ENCODE data around the gene COX8A.
A peak's percentile ranks its signal among the peaks of the same experiment; 100 is the strongest.
"Not testable (repeated sequence)": the region's sequence is repeated elsewhere in the genome, so short reads cannot be mapped to it uniquely, and the experiment has no call there.

The COX8A gene, protein sequence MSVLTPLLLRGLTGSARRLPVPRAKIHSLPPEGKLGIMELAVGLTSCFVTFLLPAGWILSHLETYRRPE

DNA sequence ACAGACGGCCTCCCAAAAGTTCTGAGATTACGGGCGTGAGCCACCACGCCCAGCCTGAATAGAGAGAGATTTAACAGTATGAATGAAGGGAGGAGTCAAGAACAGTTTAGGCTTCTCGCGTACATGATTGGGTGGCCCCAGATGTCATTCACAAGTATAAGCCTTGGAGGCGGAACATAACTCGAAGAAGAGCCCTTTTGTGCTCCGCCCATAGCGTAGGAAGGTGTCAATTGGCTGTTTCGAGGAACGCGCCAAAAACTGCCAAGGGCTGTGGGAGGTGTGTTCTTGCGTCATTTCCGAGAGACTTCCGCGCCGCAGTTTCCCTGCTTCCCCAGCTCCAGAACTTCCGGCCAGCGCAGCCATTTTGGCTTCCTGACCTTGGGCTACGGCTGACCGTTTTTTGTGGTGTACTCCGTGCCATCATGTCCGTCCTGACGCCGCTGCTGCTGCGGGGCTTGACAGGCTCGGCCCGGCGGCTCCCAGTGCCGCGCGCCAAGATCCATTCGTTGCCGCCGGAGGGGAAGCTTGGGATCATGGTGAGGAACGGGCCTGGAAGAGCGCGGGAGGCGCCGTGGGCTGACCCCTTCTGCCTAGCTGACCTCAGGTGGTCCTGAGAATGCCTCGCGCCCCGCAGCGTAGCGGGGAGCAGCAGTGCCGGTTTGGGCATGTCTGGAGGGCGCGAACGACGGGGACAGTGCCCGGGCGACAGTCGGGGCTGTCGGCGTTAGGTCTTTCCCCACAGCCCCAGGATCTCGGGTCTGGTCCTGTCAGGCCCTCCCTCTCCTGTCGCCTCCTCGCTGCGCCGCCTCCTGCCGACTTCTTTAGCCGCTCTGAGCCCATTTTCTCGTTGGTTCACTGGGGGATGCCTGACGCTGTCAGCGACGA lies at the start of gene COX8A:
Gene COX8A, plus strand, starts transcription at position 362 of the 885 bp plus-strand sequence. Its CDS starts 61 bp downstream, at position 423.
- peak; percentile 88 to 95 for DNase-seq (ENCODE audit: low read depth in 2 of 2)

DNA sequence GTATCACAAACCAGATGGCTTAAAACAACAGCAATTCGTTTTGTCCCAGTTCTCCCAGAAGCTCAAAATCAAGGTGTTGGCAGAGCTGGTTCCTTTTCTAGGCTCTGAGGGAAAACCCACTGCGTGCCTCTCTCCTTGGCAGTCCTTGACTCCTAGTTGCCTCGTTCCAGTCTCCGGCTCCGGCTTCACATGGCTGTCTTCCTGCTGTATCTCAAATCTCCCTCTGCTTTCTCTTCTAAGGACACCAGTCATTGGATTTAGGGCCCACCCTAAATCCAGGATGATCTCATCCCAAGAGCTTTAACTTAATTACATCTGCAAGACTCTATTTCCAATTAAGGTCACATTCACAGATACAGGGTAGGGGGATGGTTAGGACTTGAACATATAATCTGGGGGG lies 44.8 kb upstream of the COX8A start:
- no peak for DNase-seq (ENCODE audit: low read depth in 2 of 2)

DNA sequence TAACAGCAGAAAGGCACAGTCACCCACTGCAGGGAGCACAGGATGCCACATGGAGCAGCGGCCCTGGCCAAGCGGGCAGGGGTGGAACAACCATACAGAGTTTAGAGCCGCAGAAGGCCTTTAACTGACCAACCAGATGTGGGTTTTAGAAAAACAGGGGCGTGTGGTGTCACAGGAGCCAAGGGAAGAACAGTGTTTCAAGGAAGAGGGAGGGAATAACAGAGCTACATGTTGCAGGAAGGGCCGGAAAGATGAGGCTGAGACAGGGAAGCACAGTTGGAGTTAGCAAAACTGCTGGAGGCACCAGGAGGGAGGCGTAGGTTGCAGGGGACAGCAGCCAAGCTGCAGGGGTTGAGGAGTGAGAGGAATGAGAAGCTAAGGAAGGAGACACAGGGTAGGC lies 43.4 kb upstream of the COX8A start:
- DNase-seq (ENCODE audit: low read depth in 2 of 2): no peak

DNA sequence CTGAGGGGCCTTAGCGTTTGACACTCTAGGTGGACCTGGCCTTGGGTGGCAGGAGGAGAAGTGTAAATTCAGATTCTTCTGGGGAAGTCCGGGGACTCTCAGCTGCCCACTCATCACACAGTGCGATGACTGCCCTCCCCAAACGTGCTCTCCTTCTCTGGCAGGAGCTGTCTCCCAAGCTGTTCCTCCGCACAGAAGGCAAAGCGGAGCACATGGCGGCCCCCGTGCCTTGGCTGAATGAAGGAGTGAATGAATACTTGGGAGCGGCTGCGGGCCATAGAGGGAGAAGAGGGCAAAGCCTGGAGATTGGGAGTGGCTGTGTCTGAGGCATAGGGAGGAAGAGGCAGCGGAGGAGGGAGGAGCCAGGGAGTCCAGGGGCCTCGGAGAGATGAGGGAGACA lies 42.5 kb upstream of the COX8A start:
- no peak for DNase-seq (ENCODE audit: low read depth in 2 of 2)

DNA sequence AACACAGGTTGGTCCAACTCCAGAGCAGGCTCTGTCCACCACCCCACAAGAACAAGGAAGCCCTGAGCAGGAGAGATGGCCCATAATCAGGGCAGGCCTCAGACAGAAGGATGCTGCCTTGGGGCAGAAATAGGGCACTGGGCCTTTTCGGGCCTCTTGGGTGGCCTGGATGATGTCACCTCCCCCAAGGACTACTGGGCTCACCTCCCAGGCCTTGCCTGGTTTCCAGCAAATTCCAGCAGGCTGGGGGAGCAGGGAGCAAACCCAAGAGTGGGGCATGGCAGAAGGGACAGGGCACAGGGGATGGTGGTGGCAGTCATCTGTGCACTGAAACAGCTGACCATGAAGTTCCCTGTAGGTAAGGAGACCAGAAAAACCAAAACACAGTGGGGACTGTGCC lies 41.0 kb upstream of the COX8A start:
- DNase-seq (ENCODE audit: low read depth in 2 of 2): no peak

DNA sequence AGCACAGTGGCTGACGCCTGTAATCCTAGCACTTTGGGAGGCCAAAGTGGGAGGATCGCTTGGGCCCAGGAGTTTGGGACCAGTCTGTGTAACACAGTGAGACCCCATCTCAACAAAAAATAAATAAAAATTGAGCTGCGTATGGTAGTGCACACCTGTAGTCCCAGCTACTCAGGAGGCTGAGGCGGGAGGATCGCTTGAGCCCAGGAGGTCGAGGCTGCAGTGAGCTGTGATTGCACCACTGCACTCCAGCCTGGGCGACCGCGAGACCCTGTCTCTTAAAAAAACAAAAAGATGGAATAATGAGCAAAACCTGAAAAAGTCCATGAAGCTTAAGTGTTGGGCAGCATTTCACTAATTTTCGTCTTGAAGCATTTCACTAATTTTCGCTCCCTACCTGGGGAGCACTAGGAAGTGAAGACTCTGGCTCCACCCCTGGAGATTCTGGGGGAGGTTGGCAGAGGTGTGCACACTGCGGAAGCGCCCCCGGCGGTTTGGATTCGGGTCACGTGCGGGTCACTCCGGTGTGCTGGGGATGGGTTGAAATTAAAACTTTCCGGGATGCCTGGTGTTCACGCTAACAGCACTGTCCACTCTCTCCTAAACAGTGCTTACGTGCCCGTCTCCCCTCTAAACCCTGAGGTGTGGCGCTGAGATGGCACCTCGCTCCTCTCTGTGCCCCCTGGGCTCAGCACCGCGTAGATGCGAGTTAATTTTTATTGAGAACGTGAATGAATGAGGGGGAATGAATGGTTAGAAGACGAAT lies 36.5 kb upstream of the COX8A start:
- no peak for DNase-seq (ENCODE audit: low read depth in 2 of 2)

DNA sequence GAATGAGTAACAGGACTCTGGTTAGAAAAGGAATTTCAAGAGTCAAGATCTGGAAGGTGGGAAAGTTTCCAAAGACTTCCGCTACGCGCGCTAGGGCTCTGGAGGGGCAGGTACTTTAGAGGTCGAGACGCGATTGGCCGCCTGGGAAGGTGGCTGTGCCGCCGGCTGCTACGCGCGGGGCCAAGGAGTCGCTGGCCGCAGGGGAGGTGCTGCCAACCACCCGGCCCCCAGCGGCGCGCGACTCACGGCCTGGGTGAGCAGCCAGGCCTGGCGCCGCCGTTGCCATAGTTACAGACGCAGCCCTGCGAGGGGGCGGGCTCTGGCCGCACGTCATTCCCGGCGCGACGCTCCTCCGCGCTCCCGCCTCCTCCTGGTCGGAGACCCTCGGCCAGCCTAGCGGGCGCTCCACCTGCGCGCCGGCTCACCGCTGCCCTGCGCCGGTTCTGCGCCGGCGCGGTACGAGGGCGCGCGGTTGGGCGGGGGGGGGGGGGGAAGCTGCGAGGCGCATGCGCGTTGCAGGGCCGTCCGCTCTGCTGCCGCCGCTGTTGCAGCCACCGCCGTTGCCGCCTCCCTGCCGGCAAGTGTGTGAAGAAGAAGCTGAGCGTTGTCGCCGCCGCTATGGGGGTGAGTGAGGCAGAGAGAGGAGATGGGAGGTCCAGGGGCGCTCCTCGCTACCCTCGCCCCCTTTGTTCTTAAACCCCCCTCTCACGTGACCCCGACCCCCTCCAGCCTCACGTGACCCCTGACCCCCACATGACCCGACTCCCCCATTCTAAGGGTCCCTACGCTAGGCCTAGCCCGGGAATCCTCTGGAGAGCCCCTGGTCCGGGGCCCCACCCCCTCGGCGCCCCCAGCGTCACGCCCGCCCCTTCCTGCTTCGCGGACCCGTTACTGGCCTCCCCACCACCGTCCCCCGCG lies 35.7 kb upstream of the COX8A start, which contains the start of gene NAA40:
Gene NAA40, plus strand, starts transcription at position 524 of the 918 bp plus-strand sequence. Its CDS starts 95 bp downstream, at position 619.
- DNase-seq (ENCODE audit: low read depth in 2 of 2): peak; percentile 87 to 88

DNA sequence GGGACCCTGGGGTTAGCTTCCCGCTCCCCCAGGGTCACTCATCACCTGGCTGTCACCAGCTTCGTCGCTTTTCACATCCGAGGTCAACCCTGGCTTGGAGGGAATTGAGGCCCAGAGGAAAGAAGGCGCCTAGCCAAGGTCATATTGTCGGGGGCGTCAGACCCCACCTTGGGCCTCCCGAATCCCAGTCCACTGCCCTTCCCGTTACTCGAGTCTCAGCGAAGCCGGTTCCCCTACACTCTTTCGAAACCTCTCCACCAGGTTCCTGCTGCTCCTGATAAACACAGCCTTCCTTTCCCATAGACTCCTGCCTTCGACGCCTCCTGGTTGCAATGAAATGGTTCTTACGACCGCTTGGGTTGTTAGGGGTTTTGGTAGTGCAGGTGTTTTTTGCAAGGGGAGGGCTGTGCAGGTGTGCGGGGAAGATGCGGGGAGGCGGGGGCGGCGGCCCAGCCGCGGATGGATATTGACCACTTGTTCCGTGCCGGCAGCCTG lies 35.0 kb upstream of the COX8A start:
- DNase-seq (ENCODE audit: low read depth in 2 of 2): no peak

DNA sequence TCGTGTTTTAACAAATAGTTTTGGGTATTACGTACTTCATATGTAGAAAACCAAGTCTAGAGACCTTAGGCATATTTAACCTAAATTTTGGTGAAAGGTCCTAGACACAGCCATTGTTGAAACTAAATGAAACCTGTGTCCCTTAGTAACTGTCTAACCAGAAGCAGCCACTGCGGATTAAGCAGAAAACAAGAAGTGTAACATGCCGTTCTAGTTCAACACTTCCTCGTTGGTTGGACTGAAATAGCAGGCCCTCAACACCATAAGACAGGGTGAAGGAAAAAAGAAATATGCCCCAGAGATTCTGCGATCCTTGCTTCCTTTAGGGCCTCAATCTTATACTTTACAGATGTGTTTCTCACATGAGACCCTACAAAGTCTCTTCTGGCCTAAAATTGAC lies 33.6 kb upstream of the COX8A start:
- DNase-seq (ENCODE audit: low read depth in 2 of 2): no peak

DNA sequence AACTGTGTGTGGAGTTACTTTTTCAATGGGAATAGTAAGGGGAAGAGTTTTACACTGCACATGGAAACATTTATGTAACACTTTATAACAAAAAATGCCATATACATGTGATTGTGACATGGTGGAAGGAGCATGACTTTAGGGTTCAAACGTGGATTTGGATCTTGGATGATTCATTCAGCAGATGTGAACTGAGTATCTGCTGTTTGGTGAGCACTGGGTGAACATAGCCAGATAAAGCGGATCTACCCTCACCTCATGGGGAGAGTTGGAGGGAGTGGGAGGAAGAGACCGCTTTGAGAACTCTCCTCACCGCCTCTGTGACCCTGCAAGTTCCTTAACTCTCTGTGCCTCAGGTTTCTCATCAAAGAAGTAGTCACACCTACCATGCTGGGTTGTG lies 32.5 kb upstream of the COX8A start:
- DNase-seq (ENCODE audit: low read depth in 2 of 2): no peak

DNA sequence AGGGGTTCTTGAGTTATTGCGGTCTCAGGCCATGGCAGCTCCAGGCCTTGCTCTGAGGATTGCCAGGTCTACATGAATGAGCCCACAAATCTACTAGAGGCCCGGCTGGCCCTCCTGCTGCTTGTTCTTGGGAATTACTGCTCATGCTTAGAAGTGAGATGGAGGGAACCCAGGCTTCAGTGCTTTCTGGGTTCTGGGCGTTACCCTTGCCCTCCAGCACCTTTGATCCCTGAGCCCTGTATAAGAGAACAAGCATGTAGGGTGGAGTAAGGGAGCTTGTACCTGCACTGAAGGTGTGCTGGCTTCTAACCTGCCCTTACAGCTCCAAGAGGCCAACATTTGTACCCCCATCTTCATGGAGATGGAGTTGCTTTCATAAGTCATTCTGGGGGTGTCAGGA lies 31.6 kb upstream of the COX8A start:
- no peak for DNase-seq (ENCODE audit: low read depth in 2 of 2)

DNA sequence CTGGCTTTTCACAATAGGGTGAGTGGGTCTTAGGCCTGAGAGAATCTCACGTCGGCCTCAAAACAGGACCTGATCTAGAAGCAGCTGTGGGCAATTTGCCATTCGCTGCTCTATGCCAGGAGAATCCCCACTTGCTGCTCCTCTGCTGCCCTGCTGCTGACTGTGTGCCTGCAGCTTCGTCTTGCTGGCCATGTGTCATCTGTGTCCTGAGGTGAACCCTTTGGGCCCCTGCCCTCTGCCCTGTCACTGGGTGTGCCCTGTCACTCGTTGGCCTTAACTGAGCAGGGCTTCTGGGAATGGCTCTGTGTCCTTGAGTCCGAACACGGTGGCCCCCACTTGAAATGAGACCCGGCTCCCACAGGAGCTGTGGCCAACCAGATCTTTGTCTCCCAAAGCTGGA lies 29.4 kb upstream of the COX8A start:
- no peak for DNase-seq (ENCODE audit: low read depth in 2 of 2)

DNA sequence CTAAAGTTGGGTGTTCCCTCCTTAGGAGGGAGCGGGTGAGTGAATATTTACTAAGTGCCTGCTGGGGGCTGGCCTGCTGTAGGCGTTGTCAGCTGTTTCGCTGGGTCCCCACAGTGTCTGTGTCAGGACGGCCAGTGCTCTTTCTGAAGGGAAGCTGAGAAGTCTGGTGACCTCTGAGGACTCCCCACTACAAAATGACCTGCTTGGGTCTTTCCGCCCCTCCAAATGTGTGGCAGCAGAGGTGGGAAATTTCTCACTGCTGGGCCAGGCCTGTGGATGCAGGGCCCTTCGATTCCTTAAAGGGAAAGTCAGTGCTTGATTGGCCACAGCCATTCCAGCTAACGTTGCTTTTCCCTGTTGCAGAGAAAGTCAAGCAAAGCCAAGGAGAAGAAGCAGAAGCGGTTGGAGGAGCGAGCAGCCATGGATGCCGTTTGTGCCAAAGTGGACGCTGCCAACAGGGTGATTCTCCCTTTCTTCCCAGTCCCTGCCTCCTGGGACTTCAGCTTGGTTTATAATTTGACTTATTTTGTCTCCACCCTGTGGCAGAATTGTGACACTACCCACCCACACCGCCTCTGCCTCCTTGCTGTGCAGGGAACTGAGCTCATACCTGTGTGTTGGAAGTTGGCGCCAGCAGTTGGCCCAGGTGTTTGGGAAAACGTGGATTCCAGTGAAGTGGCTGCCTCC lies 28.8 kb upstream of the COX8A start:
- DNase-seq (ENCODE audit: low read depth in 2 of 2): peak in 1 of 2 experiments; percentile 26

DNA sequence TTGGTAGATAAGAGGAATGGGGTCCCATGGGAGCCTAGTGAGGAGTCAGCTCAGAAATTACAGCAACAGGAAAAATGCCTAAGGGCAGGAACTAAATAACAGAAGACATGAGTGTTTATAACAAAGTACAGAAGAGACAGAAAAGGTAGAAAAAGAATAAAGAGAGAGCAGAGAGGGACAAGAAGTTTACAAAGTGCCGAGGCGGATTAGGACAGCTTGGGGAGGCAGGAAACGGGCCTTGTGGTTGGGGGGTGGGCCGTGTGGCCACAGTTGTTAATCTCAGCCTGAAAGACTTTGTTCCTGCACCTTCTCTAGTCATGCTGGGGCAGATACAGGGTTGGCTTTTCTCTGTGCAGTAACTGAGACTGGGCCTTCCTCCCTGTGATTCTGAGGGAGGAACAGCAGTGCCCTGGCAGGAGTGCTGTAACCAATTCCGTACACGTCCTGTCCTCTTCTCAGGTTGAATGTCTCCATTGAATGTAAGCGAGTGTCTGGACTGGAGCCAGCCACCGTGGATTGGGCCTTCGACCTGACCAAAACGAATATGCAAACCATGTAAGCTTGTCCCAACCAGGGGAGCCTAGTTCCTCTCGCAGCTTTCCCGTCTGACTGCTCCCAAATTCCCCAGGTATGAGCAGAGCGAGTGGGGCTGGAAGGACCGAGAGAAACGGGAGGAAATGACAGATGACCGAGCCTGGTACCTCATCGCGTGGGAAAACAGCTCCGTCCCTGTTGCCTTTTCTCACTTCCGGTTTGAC lies 22.5 kb upstream of the COX8A start:
- DNase-seq (ENCODE audit: low read depth in 2 of 2): no peak

DNA sequence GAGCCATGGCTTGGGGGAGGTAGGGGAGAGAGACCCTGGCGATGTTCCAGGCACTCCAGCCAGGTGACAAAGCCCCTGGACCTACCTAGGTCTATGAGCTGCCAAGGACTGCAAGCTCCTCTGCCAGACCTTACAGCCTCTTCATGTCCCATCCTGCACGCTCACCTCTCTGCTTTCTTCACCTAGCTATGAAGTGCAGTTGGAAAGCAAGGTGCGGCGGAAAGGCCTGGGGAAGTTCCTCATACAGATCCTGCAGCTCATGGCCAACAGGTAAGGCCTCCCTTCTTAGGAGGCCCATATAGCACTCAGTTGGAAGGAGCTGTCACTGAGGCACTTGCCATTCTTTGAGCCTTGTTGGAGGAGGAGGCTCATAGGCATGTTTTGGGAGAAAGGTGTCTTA lies 21.9 kb upstream of the COX8A start:
- no peak for DNase-seq (ENCODE audit: low read depth in 2 of 2)

DNA sequence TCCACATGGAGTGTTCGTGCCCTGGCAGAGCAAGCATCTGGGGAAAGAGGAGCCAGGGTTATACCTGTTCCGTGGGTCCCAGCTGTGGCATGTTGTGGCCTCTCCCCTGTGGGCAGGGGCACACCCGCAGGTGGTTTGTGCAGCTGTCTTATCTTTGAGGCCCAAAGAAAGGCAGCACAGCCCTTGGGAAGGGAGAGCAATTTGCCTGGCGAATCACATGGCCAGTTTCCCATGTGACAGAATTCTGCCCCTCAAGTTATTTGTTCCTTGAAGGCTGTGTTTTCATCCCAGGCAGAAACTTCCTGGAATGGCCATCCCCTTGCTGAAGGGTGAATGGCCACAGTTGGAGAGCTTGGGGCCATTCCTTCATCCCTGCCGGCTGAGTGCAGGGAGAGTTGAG lies 16.4 kb upstream of the COX8A start:
- no peak for DNase-seq (ENCODE audit: low read depth in 2 of 2)

DNA sequence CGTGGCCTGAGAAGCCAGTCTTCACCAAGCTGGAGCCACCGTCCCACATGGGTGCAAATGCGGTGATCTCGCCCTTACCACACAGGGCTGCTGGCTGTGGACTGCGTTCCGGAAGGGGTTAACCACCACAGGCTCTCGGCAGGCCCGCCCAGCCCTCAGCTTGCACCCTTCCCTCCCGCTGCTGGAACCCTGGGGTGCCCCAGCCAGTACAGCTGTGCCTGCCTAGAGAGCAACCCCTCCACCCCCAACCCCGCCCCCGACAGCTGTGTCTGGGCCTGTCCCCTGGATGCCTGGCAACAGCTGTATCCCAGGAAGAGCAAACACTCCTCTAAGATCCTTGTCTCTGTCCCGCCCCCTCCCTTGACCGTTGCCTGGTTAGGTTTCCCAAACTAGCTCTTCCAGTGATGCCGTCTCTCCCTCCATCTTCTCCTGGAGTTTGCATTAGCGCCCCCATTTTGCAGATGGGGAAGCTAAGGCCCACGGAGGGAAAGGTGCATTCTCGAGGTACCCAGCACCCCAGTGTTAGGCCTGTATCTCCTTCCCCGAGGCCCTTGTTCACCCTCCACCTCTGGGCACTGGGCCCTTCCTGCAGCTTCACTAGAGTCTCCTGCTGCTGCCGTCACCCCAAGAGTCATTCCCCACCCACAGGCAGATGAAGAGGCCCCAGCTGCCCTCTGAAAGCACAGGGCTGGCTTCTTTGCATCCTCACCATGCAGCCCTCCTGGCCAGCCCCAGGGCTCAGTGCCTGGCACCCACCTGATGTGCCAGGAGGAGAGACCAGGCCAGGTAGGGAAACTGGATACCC lies 12.6 kb upstream of the COX8A start:
- no peak for DNase-seq (ENCODE audit: low read depth in 2 of 2)

DNA sequence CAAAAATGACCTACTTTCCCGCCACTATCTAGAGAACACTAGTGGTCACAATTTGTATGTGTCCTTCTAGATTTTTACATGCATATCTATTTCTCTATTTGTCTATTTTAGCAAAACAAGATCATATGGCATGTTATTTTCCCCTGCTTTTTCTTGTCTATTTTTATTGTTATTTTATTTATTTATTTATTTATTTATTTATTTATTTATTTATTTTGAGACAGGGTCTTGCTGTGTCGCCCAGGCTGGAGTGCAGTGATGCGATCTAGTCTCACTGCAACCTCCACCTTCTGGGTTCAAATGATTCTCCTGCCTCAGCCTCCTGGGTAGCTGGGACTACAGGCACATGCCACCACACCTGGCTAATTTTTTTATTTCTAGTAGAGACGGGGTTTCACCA lies 10.5 kb upstream of the COX8A start:
- DNase-seq (ENCODE audit: low read depth in 2 of 2): not testable (repeated sequence)

DNA sequence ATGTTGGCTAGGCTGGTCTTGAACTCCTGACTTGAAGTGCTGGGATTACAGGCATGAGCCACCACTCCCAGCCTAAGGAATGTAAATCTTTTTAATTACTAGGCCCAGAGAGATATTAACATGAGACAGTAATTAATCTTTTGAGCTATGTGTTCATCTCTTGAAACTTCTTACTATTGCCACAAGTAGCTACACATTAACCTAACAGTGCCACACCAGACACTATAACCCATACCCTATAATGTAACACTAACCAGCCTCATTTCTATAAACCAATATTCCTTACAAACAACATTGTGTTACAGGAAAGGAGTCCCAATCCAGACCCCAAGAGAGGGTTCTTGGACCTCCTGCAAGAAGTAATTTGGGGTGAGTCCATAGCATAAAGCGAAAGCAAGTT lies 8.0 kb upstream of the COX8A start:
- DNase-seq (ENCODE audit: low read depth in 2 of 2): no peak
